ENCODE measurements around the gene RAB3IL1. TPM values are rescaled to one million over a fixed set of nuclear protein-coding genes. Genes with fewer than 3 reads are reported as not detected.

RAB3IL1 gene
- total RNA-seq, 1 donor from 2014 or later, result 9.5 TPM

- H3K27ac ChIP-seq (replicated peaks), result peak within 1 kb of the TSS; percentile 72
Observed at GRCh38 chr11:61950035-61950547, 32.7 kb upstream of the RAB3IL1 start, which contains the start of gene BEST1. BEST1 (plus strand) TSS chr11:61950351; CDS start chr11:61951807, 1,456 bp downstream.

GRCh38 chr11:61949169-61950034 lies 32.0 kb upstream of the RAB3IL1 start:
- peak; percentile 70 for DNase-seq
- intact Hi-C loops (cut with micrococcal nuclease), result loop anchor here (2.0 to 10.0 kb wide), 3 partner anchors 52 to 155 kb away; partner anchors contain the start of genes FEN1 and TMEM258
- H3K27me3 ChIP-seq (ENCODE audit: low read depth), result no peaks in the 10 kb centered on the region
- H3K9me3 ChIP-seq (replicated peaks), result no peaks in the 10 kb centered on the region
- TF ChIP-seq CTCF (IDR thresholded peaks at IDR 0.05; ENCODE audit: borderline replicate concordance), result no peak
- peak overlapping the region; percentile 72 for H3K27ac ChIP-seq (replicated peaks)
- no peaks in the 10 kb centered on the region for H3K36me3 ChIP-seq
- peaks cover 33% of the 10 kb centered on the region for H3K4me1 ChIP-seq
- H3K4me3 ChIP-seq, result no peak overlapping the region

More at GRCh38 chr11:61950035-61950547, 32.7 kb upstream of the RAB3IL1 start, which contains the start of gene BEST1:
- Histone ChIP-seq H3K4me3 (no peak within 1 kb of the TSS), H3K36me3 (no peaks in the 10 kb centered on the region), H3K27me3 (ENCODE audit: low read depth) (peaks cover under 1% of the 10 kb centered on the region), H3K4me1 (peaks cover 40% of the 10 kb centered on the region), H3K9me3 (replicated peaks) (no peaks in the 10 kb centered on the region)
- intact Hi-C loops (cut with micrococcal nuclease), result no loop called here
- TF ChIP-seq CTCF (IDR thresholded peaks at IDR 0.05; ENCODE audit: borderline replicate concordance), result no peak
- no peak for DNase-seq

- intact Hi-C loops (cut with micrococcal nuclease), result loop anchor here (2.0 to 10.0 kb wide), 3 partner anchors 51 to 154 kb away; partner anchors contain the start of genes FEN1 and TMEM258
- no peaks in the 10 kb centered on the region for H3K9me3 ChIP-seq (replicated peaks)
- peaks cover 32% of the 10 kb centered on the region for H3K4me1 ChIP-seq
- H3K36me3 ChIP-seq, result no peaks in the 10 kb centered on the region
- peak overlapping the region; percentile 72 for H3K27ac ChIP-seq (replicated peaks)
- no peaks in the 10 kb centered on the region for H3K27me3 ChIP-seq (ENCODE audit: low read depth)
- TF ChIP-seq CTCF (IDR thresholded peaks at IDR 0.05; ENCODE audit: borderline replicate concordance), result no peak
- no peak for DNase-seq
- no peak overlapping the region for H3K4me3 ChIP-seq
Observed at GRCh38 chr11:61948505-61948904, 31.1 kb upstream of the RAB3IL1 start.

GRCh38 chr11:61947486-61948210 lies 30.3 kb upstream of the RAB3IL1 start:
- DNase-seq, result peak; percentile 85
- Histone ChIP-seq H3K36me3 (no peaks in the 10 kb centered on the region), H3K4me1 (peaks cover 32% of the 10 kb centered on the region), H3K9me3 (replicated peaks) (no peaks in the 10 kb centered on the region), H3K4me3 (no peak overlapping the region), H3K27ac (replicated peaks) (peak overlapping the region; percentile 46), H3K27me3 (ENCODE audit: low read depth) (no peaks in the 10 kb centered on the region)
- peak; percentile 94 for TF ChIP-seq CTCF (IDR thresholded peaks at IDR 0.05; ENCODE audit: borderline replicate concordance)
- intact Hi-C loops (cut with micrococcal nuclease), result loop anchor here (2.0 to 10.0 kb wide), 3 partner anchors 50 to 153 kb away; partner anchors contain the start of genes FEN1 and TMEM258

DNA sequence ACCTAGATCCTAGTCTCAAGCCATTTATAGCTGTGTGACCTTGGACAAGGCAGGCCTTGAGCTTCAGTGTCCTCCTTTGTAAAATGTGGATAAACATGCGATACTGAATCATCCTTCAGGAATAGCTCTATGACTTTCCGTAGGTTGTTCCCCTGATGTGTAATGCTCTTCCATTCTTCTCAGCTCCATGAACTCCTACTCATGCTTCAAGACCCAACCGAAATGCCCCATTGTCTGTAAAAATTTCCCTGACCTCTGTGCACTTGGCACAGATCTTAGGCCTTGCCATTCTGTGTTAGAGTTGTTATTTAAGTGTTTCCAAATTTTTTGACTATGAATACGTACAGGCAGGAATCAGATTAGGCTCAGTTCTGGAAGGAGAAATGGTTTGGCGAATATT lies 29.5 kb upstream of the RAB3IL1 start:
- Histone ChIP-seq H3K27ac (replicated peaks) (peak overlapping the region; percentile 46), H3K4me3 (no peak overlapping the region), H3K36me3 (no peaks in the 10 kb centered on the region), H3K9me3 (replicated peaks) (peaks cover 2% of the 10 kb centered on the region), H3K27me3 (ENCODE audit: low read depth) (no peaks in the 10 kb centered on the region), H3K4me1 (peaks cover 32% of the 10 kb centered on the region)
- intact Hi-C loops (cut with micrococcal nuclease), result loop anchor here (5.0 to 10.0 kb wide), 2 partner anchors 50 to 152 kb away; partner anchors contain the start of genes FEN1 and TMEM258
- DNase-seq, result no peak
- TF ChIP-seq CTCF (IDR thresholded peaks at IDR 0.05; ENCODE audit: borderline replicate concordance), result no peak

All from left ventricle myocardium inferior (tissue), 1 donor.